ENCODE results near the gene MUTYH. TPM values are rescaled to one million over a fixed set of nuclear protein-coding genes. Genes with fewer than 3 reads are reported as not detected.

The MUTYH gene
- total RNA-seq, 2 experiments from 2014 or later, result 57.9 to 67.4 TPM

DNA sequence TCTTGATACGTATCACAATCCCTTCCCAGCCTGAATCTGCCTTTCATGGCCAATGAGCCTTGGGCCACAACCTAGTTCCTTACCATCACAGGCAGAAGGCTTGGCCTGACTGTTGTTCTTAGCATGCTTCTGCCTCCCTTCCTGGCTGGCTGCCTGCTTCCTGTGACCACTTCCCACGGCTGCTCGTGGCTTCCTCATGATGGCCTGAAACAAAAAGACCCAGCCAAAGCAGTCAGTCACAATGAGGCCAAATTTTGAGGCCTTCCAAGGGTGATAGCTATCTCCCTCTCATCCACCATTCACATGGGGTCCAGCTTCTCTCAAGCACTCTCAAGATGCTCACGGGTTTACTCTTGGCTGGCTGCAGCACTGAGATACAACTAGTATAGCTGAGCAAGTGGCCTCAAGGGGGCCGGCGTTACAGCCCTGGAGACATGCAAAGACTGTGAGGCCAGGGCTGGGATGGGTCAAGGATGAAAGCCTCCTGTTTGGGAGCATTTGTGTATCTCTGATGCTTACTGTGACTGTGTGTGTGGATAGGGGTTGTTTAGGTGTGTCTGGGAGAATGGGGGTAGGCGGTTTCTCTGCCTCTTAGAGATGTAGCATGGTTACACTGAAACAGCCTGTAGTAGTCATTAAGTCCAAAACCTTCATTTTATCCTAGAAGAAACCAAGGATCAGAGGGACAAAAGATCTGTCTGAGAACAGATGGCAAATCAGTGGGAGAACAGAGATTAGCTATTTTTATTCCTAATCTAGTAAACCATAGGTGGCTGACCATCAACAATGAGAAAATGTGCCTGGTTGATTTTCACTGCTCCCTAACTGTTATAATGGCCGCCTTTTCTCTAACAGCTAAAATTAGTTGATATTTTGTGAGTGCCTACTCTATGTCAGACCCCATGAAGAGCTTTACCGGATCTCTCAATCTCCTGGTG is 5.7 kb downstream of the MUTYH start:
- H3K27me3 ChIP-seq (ENCODE audit: control insufficient read depth in 1 of 2, insufficient read depth in 2 of 2, low read length in 2 of 2), result no peaks in the 10 kb centered on the region
- no peak overlapping the region for H3K4me3 ChIP-seq (ENCODE audit: low read length)
- H3K9me3 ChIP-seq (ENCODE audit: control insufficient read depth in 1 of 2, insufficient read depth in 1 of 2, low read length in 2 of 2), result no peaks in the 10 kb centered on the region
- ATAC-seq (ENCODE audit: poor library complexity) (no peak), DNase-seq (no peak)
- CTCF ChIA-PET, result interaction anchor here (0.8 kb wide), 1 partner anchor 11 kb away, joined by 3 read pairs; no protein-coding TSS in a partner anchor
- TF ChIP-seq, protein P1, sequence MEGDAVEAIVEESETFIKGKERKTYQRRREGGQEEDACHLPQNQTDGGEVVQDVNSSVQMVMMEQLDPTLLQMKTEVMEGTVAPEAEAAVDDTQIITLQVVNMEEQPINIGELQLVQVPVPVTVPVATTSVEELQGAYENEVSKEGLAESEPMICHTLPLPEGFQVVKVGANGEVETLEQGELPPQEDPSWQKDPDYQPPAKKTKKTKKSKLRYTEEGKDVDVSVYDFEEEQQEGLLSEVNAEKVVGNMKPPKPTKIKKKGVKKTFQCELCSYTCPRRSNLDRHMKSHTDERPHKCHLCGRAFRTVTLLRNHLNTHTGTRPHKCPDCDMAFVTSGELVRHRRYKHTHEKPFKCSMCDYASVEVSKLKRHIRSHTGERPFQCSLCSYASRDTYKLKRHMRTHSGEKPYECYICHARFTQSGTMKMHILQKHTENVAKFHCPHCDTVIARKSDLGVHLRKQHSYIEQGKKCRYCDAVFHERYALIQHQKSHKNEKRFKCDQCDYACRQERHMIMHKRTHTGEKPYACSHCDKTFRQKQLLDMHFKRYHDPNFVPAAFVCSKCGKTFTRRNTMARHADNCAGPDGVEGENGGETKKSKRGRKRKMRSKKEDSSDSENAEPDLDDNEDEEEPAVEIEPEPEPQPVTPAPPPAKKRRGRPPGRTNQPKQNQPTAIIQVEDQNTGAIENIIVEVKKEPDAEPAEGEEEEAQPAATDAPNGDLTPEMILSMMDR (IDR thresholded peaks at IDR 0.05), result no peak
- no peak overlapping the region for H3K4me3 Mint-ChIP-seq
- H3K27ac ChIP-seq (ENCODE audit: low read depth in 1 of 2, low read length in 2 of 2), result no peak overlapping the region
- H3K36me3 ChIP-seq (ENCODE audit: insufficient read depth, low read length), result peaks cover 33% of the 10 kb centered on the region
- peaks cover 20% of the 10 kb centered on the region for H3K4me1 ChIP-seq (ENCODE audit: insufficient read depth, low read length)
- POLR2A ChIA-PET, result interaction anchor here (1.1 kb wide), 1 partner anchor 323 kb away, joined by 3 read pairs; the partner anchor contains the start of gene HECTD3
- H3K9me3 Mint-ChIP-seq, result no peaks in the 10 kb centered on the region
- peaks cover 45% of the 10 kb centered on the region for H3K36me3 Mint-ChIP-seq (ENCODE audit: low read depth)
- peak overlapping the region; percentile 47 for H3K27ac Mint-ChIP-seq
- H3K27me3 Mint-ChIP-seq, result no peaks in the 10 kb centered on the region
- H3K4me1 Mint-ChIP-seq (ENCODE audit: low read depth), result peaks cover 36% of the 10 kb centered on the region
- intact Hi-C loops (cut with DNase I, micrococcal nuclease), result no loop called here

DNA sequence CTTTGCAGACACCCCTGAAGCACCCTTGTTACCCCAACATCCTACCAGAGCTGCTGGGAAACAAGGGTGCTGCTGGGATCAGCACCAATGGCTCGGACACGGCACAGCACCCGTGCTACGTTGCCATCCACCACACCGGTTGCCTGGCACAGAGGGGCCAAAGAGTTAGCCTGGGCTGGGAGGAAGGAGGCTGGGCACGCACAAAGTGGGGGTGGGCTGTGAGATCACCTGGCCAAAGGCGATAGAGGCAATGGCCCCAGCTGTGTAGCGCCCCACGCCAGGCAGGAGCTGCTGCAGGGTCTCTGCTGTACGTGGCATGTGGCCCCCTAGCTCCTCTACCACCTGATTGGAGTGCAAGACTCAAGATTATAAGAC is 7.9 kb downstream of the MUTYH start:
- H3K9me3 ChIP-seq (ENCODE audit: control insufficient read depth in 1 of 2, insufficient read depth in 1 of 2, low read length in 2 of 2), result no peaks in the 10 kb centered on the region
- TF ChIP-seq, protein P1 (IDR thresholded peaks at IDR 0.05), result no peak
- ChIA-PET CTCF (no interaction called here), POLR2A (interaction anchor here (1.8 kb wide), 1 partner anchor 8 kb away, joined by 8 read pairs; the partner anchor contains the start of genes MUTYH and TOE1)
- Mint-ChIP-seq H3K9me3 (no peaks in the 10 kb centered on the region), H3K27me3 (no peaks in the 10 kb centered on the region), H3K4me1 (ENCODE audit: low read depth) (peaks cover 23% of the 10 kb centered on the region), H3K36me3 (ENCODE audit: low read depth) (peaks cover 46% of the 10 kb centered on the region), H3K27ac (no peak overlapping the region), H3K4me3 (no peak overlapping the region)
- no peak overlapping the region for H3K27ac ChIP-seq (ENCODE audit: low read depth in 1 of 2, low read length in 2 of 2)
- intact Hi-C loops (cut with DNase I, micrococcal nuclease), result no loop called here
- peaks cover 33% of the 10 kb centered on the region for H3K36me3 ChIP-seq (ENCODE audit: insufficient read depth, low read length)
- ATAC-seq (ENCODE audit: poor library complexity), result no peak
- peaks cover 0 to 1% of the 10 kb centered on the region in 2 experiments for H3K27me3 ChIP-seq (ENCODE audit: control insufficient read depth in 1 of 2, insufficient read depth in 2 of 2, low read length in 2 of 2)
- peaks cover 16% of the 10 kb centered on the region for H3K4me1 ChIP-seq (ENCODE audit: insufficient read depth, low read length)
- DNase-seq, result no peak
- no peak overlapping the region for H3K4me3 ChIP-seq (ENCODE audit: low read length)

DNA sequence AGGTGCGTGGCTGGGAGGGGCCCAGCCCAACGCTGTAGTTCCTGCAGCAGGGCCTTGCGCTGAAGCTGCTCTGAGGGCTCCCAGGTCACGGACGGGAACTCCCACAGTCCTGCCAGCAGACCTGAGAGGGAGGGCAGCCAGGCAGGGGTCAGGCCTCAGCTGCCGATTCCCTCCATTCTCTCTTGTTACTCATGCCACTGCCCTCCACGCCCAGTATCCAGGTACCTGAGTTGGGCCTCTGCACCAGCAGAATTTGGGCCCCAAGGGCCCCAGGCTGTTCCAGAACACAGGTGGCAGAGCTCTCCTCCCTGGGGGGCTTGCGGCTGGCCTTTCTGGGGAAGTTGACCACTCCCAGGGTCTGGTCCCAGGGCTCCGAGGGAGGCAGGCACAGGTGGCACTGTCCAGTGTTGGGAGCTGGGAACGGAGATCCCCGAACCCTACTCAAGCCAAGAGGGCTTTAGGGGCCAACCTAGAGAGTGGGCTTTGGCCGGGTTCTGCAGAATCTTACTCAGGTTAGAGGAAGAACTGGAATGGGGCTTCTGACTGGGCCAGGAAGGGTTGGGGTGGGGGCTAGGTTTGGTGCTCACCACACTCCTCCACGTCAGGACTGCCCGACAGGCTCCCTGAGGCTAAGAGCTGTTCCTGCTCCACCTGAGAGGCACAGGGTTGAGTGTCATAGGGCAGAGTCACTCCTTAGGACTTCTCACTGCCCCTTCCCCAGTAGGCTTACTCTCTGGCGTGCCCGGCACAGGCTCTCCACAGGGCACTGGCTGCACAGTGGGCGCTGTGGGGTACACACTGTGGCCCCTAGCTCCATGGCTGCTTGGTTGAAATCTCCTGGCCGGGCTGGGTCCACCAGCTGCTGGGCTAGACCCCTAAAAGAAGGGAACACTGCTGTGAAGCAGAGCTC is 8.5 kb downstream of the MUTYH start:
- Histone ChIP-seq H3K27me3 (ENCODE audit: control insufficient read depth in 1 of 2, insufficient read depth in 2 of 2, low read length in 2 of 2) (peaks cover 0 to 2% of the 10 kb centered on the region in 2 experiments), H3K27ac (ENCODE audit: low read depth in 1 of 2, low read length in 2 of 2) (no peak overlapping the region), H3K4me3 (ENCODE audit: low read length) (no peak overlapping the region), H3K4me1 (ENCODE audit: insufficient read depth, low read length) (peaks cover 22% of the 10 kb centered on the region), H3K36me3 (ENCODE audit: insufficient read depth, low read length) (peaks cover 33% of the 10 kb centered on the region), H3K9me3 (ENCODE audit: control insufficient read depth in 1 of 2, insufficient read depth in 1 of 2, low read length in 2 of 2) (no peaks in the 10 kb centered on the region)
- H3K27me3 Mint-ChIP-seq, result no peaks in the 10 kb centered on the region
- H3K9me3 Mint-ChIP-seq, result no peaks in the 10 kb centered on the region
- TF ChIP-seq, protein P1 (IDR thresholded peaks at IDR 0.05), result no peak
- no peak overlapping the region for H3K4me3 Mint-ChIP-seq
- ATAC-seq (ENCODE audit: poor library complexity), result no peak
- H3K36me3 Mint-ChIP-seq (ENCODE audit: low read depth), result peaks cover 46% of the 10 kb centered on the region
- ChIA-PET CTCF (no interaction called here), POLR2A (interaction anchor here (1.8 kb wide), 1 partner anchor 8 kb away, joined by 8 read pairs; the partner anchor contains the start of genes MUTYH and TOE1)
- peaks cover 23% of the 10 kb centered on the region for H3K4me1 Mint-ChIP-seq (ENCODE audit: low read depth)
- H3K27ac Mint-ChIP-seq, result no peak overlapping the region
- no peak for DNase-seq
- intact Hi-C loops (cut with DNase I, micrococcal nuclease), result no loop called here
